ENCODE measurements around the gene ENO4.

ENO4 gene

DNA sequence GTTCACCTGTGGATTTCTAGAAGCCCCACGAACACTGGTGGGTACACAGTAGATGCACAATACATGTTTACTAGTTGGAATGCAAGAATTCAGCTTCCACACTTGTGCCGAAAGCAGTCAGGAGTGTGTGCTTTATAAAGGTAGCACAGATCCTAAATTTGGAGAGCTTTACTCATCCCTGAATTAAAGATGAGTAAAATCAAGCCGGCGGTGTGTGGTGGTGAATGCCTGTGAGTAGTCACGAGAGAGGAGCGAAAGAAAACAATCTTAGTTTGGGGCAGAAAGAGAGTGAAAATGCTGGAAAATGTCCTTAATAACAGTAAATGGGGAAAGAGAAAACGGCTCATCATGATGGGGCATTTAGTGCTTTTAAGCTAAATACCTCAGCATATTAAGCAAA, 13.6 kb upstream of the ENO4 start:
- H3K4me3 ChIP-seq (ENCODE audit: low read depth, low read length): no peak overlapping the region
- no peak for DNase-seq
- H3K36me3 ChIP-seq: no peaks in the 10 kb centered on the region
- no peaks in the 10 kb centered on the region for H3K9me3 ChIP-seq
- no peaks in the 10 kb centered on the region for H3K4me1 ChIP-seq
- TF ChIP-seq, protein P1, sequence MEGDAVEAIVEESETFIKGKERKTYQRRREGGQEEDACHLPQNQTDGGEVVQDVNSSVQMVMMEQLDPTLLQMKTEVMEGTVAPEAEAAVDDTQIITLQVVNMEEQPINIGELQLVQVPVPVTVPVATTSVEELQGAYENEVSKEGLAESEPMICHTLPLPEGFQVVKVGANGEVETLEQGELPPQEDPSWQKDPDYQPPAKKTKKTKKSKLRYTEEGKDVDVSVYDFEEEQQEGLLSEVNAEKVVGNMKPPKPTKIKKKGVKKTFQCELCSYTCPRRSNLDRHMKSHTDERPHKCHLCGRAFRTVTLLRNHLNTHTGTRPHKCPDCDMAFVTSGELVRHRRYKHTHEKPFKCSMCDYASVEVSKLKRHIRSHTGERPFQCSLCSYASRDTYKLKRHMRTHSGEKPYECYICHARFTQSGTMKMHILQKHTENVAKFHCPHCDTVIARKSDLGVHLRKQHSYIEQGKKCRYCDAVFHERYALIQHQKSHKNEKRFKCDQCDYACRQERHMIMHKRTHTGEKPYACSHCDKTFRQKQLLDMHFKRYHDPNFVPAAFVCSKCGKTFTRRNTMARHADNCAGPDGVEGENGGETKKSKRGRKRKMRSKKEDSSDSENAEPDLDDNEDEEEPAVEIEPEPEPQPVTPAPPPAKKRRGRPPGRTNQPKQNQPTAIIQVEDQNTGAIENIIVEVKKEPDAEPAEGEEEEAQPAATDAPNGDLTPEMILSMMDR (IDR thresholded peaks at IDR 0.05; ENCODE audit: low read depth, low read length): no peak
- H3K27me3 ChIP-seq: peaks cover 9% of the 10 kb centered on the region

DNA sequence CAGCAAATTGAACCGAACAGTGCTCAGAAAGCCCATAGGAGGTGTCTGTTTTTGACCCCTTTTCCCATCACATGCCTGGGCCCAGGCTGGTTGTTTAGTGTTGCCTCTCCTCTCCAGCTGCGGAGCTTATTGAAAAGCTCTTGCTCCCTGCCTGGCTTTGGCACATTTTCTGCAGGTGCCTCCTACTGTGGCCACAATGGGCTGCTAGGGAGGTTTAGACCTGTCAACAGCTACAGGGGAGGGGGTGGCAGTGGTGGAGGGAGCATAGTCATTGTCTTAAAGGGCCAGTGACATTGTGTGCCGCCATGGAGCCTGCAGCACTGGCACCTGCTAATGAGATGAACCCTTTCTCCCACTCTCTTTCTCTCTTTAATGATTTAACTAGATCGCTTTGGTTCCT, 13.2 kb upstream of the ENO4 start:
- no peak for DNase-seq
- no peaks in the 10 kb centered on the region for H3K9me3 ChIP-seq
- TF ChIP-seq, protein P1 (IDR thresholded peaks at IDR 0.05; ENCODE audit: low read depth, low read length): no peak
- H3K36me3 ChIP-seq: no peaks in the 10 kb centered on the region
- H3K4me3 ChIP-seq (ENCODE audit: low read depth, low read length): no peak overlapping the region
- H3K27me3 ChIP-seq: peaks cover 9% of the 10 kb centered on the region
- no peaks in the 10 kb centered on the region for H3K4me1 ChIP-seq

DNA sequence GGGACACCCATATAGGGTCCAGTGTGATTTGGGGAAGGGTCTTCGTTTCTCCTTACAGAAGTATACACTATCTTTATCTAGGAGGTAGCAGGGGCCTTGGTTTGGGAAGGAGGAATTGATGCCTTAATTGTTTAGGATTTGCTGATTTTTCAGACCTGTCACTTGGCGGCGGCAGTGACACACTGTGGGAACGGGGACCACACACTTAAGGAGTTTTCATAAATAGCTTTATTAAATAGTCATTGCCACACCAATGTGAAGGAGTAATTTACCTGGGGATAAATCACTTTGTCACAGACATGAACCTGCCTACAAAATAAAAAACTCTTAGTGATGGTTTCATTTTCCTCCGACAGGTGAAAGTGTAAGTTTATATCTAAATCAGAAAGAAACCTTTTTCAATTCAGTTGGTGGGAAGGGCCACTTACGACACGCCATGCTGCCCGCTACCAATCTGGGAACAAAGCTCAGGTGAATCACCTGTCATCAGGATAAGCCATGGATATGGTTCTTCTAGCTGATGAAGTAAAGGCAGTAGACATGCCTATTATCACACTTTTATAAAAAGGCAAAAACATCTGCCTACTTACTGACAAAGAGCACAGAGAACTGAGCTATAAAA, 12.3 kb upstream of the ENO4 start:
- peaks cover 9% of the 10 kb centered on the region for H3K27me3 ChIP-seq
- no peaks in the 10 kb centered on the region for H3K9me3 ChIP-seq
- no peaks in the 10 kb centered on the region for H3K4me1 ChIP-seq
- no peaks in the 10 kb centered on the region for H3K36me3 ChIP-seq
- TF ChIP-seq, protein P1 (IDR thresholded peaks at IDR 0.05; ENCODE audit: low read depth, low read length): no peak
- no peak overlapping the region for H3K4me3 ChIP-seq (ENCODE audit: low read depth, low read length)
- DNase-seq: no peak

DNA sequence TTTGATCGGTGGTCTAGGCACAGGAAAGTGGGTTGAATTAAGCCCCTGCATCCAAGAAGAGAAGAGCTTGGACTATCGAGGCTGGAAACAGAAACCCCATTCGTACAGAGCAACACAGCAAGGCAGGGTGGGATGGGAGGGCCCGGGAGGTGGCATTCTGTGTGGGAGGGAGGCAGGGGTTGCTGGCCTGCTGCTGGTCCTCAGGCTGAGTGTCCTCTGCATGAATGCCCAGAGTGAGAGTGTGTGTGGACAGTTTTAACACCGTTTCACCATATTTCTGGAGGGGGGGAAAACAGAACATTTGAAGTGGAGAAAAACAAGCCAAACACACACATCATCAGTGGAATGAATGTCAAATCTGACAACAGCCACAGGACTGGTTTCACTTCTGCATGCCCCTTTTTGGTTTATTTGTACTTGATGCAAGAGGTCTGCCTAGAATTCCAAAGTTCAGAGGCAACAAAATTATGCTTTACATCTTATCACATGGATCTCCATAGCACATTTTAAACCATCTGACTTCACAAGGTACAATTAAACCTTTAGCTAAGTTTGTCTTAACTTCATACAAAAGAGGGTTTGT, 11.1 kb upstream of the ENO4 start:
- no peak for DNase-seq
- Histone ChIP-seq H3K9me3 (no peaks in the 10 kb centered on the region), H3K36me3 (no peaks in the 10 kb centered on the region), H3K4me1 (no peaks in the 10 kb centered on the region), H3K27me3 (peaks cover 9% of the 10 kb centered on the region), H3K4me3 (ENCODE audit: low read depth, low read length) (no peak overlapping the region)
- TF ChIP-seq, protein P1 (IDR thresholded peaks at IDR 0.05; ENCODE audit: low read depth, low read length): no peak

DNA sequence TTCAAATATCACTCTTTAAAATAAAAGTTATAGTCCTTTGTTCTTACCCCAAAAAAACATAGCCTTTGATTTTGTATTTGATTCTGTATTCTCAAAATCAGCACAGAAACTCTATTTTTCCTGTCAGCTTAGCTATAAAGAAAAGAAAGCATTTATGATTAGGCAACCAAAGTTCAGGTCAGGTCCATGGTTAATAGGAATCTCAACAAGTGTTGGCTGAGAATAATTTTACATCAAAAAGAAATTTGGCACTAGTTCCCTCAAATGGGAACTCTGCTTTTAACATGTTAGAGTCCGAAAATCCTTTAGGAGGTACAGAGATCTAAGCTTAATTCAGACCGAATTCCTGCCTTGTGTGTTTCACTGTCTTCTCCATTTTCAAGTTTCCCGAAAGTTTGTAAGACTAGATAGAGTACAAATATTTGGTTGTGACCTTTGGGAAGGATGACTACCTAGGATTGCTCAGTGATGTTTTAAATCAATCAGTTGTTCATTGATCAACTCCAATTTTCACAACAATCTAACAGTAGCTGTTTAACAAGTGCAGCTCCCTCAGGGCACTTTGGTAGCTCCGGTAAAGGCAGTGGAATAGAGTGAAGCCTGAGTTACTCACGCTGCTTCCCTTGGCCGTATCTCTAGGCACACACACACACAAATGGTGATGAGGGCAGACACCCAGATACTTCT, 8.8 kb upstream of the ENO4 start:
- Histone ChIP-seq H3K9me3 (no peaks in the 10 kb centered on the region), H3K27me3 (peaks cover 9% of the 10 kb centered on the region), H3K36me3 (no peaks in the 10 kb centered on the region), H3K4me3 (ENCODE audit: low read depth, low read length) (no peak overlapping the region), H3K4me1 (no peaks in the 10 kb centered on the region)
- TF ChIP-seq, protein P1 (IDR thresholded peaks at IDR 0.05; ENCODE audit: low read depth, low read length): no peak
- DNase-seq: no peak

DNA sequence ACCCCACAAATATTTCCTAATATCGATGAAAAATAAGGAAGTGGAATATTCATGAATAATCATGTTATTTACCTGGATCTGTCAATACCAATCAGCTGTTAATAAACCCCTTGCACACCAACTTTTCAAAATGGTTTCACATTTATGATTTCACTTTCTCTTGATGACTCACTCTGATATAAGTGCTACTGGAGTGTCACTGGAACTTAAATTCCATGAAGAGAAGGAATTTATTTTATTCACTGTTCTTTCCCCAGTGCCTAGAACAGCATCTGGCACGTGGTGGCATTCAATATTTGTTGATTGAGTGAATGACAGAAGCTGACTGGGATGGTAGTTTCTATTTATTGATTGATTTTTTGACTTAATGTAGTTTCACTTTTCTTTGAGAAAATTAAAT, 3.5 kb upstream of the ENO4 start:
- Histone ChIP-seq H3K4me1 (no peaks in the 10 kb centered on the region), H3K4me3 (ENCODE audit: low read depth, low read length) (no peak overlapping the region), H3K27me3 (peaks cover 30% of the 10 kb centered on the region), H3K36me3 (no peaks in the 10 kb centered on the region), H3K9me3 (no peaks in the 10 kb centered on the region)
- DNase-seq: no peak
- TF ChIP-seq, protein P1 (IDR thresholded peaks at IDR 0.05; ENCODE audit: low read depth, low read length): no peak

Measured in BE2C (cell line).